HFF-Myc (cell line): Measurements from ENCODE around the gene RAG2.

ENCODE experiments used
- DNase-seq: peaks from one replicate; pipeline ENCODE4 v3.0.0-alpha.2; 2011; ENCODE audit warnings: low read depth; ENCODE audit errors: extremely low read depth
- H3K4me3 ChIP-seq: replicated peaks from 2 replicates; pipeline ENCODE4 v1.5.1; 2011; ENCODE audit warnings: low read depth, mild to moderate bottlenecking, control low read depth, low read length
- CTCF ChIP-seq: IDR thresholded peaks from 2 replicates; pipeline ENCODE4 v1.5.1; 2012; ENCODE audit warnings: mild to moderate bottlenecking, low read depth, low read length, control low read depth; ENCODE audit errors: missing control alignments

RAG2 gene

DNA sequence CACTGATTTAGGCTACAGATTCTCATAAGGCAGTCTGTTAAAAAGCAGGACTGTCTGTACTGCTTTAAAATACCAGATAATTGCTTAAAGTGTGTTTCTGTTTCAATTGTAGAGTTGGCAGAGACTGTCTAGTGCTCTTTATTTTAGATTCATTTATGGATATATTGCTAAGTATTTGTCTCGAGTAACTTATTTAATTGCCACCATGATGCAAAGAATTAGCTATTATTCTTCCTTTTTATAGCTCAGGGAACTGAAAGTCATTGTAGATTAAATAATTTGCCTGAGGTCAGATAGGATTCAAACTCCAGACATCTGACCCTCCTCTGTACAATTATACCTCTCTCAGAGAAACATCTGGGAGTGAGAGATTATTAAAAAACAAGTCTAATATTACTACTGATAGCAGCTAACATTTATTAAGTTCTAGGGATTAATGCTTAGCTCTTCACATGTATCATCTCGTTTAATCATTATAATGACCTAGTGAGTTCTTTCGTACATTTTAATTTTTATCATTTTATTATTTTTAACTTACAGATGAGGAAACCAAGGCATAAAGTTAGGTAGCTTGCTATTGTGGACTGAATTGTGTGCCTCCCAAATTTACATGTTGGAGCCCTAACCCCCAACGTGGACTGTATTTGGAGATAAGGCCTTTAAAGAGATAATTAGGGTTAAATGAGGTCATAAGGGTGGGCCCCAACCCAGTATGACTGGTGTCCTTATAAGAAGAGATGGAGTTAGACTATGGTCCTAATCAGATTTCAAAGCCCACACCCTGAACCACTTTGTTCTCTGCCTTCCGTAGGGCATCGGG is 19.7 kb upstream of the RAG2 start:
- DNase-seq, result no peak
- no peak for TF ChIP-seq CTCF
- H3K4me3 ChIP-seq, result no peak overlapping the region

- H3K4me3 ChIP-seq, result no peak overlapping the region
- TF ChIP-seq CTCF, result no peak
- no peak for DNase-seq
These were observed 17.8 kb upstream of the RAG2 start for GRCh38 chr11:36615826-36616225.

DNA sequence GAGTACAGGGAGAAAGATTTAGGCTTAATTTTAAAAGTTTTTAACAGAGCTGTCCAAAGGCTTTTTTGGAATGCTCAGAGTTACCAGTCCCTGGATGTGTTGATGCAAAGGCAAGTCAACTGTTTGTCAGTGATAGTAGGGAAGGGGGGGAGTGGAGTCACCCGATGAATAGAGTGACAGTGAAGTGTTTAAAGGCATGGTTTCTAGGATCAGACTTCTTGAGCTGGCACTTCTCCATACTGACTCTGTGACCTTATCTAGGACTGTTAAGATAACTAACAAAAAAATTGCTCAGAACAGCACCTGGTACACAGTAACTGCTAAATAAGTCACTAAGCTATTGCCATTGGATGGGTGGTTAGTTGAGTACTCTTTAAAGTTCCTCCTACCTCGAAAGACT is 11.3 kb upstream of the RAG2 start:
- no peak for TF ChIP-seq CTCF
- no peak overlapping the region for H3K4me3 ChIP-seq
- no peak for DNase-seq

DNA sequence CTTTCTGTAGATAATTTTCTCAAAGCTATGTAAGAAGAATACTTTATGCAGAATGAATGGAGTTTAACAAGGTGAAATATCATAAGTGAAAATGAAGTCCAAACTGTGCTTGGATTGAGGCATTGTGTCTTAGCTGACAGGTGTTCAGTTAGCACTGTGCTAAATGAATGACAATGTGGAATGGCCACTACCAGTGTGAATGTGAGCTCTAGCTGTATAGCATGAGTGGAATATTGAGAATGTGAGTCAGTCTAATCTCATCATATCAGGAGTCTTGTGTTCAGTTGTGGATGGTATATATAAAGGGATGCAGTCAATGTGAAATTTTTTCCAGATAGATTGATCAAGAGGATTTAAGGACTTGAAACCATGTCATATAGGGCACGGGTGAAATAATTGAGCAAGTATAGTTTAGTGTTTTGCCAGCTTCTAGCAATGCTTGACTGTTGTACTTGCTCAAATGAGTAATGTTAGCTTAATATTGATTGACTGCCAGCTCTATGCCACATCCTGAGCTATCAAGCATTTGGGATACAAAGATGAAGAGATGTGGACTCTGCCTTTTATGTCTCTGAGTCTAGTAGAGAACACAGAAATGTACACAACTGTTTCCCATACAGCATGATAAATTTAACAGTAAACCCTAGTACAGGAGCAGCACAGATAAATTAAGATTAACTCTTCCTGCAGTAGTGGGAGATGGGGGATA is 10.6 kb upstream of the RAG2 start:
- no peak for DNase-seq
- no peak for TF ChIP-seq CTCF
- no peak overlapping the region for H3K4me3 ChIP-seq

DNA sequence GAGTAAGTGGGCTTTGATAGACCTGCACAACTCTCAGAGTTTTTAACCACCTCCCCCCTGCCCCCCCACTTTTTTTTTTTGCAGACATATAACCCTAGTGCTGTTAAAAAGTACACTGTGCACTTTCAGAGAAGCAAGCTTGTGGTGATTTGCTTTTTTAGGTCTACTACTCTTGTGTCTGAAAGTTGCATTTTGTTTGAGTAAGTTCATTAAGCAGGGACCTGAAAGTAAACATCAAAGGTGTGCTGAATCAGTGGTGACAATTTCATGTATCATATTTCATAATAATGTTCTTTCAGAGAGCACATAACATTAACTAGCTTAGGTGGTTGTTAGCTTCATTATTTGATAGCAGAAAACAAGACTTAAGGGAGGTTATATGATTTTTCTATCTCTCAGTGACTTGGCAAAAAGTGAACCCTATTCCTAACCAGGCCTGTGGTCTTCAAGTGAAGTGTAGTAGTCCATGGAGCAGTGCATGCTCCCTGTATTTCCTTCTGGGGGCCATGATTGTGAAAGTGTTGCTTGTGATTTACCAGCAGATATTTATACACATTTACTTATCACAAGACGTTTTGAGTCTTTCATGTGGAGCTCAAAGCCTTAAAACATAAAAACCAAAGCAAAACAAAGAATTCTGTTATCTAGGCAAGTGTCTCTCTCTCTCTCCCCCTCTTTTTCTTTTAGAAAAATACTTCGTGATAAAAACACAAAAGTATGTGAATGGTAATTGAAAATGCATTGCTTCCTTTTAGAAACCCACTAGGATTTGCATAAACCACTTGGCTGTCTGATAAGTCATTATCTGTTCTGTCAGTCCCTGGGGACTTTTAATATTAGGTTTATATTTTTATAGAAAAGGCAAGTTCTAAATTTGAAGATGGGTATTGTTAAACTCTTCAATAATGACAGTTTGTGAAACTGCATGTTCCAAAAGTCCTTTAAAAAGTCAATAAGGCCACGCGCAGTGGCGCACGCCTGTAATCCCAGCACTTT is 7.5 kb upstream of the RAG2 start:
- H3K4me3 ChIP-seq, result no peak overlapping the region
- TF ChIP-seq CTCF, result no peak

GRCh38 chr11:36602135-36602534 is 4.1 kb upstream of the RAG2 start:
- no peak overlapping the region for H3K4me3 ChIP-seq
- no peak for DNase-seq
- TF ChIP-seq CTCF, result no peak

More for the DNA sequence above, 7.5 kb upstream of the RAG2 start:
- DNase-seq, result no peak
